ENCODE results near the gene RPL6. TPM values are rescaled to one million over a fixed set of nuclear protein-coding genes. Genes with fewer than 3 reads are reported as not detected.

The RPL6 gene
- total and polyA plus RNA-seq, 2 experiments from 2014 or later = 1,413 to 1,715 TPM

DNA sequence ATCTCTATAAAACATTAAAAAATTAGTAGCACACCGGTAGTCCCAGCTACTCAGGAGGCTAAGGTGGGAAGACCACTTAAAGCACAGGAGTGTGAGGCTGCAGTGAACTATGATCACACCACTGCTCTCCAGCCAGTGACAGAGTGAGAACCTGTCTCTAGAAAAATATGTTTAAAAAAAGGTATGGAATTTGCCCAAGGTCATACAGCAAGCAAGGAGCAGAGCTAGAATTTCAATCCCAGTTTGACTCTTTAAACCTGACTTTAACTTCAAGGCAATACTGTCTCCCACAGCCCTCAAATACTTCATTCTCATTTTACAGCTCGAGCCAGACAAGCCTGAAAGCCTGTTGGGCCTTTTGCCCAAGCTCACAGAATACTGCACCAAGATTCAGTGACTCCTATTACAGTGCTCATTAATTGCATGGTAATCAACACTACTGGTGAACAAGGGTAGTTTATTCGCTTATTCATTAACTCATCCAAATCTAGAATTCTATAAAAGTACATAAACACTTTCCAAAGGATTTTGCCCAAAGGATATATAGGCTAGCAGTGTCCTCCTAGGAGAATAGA lies 35.2 kb downstream of the RPL6 start:
- Mint-ChIP-seq H3K4me3 (no peak overlapping the region), H3K27ac (no peak overlapping the region), H3K4me1 (peaks cover 4% of the 10 kb centered on the region; the same call in 2 of the 3 replicates), H3K27me3 (ENCODE audit: insufficient read depth, low read depth, poor library complexity) (peaks cover 8% of the 10 kb centered on the region), H3K9me3 (no peaks in the 10 kb centered on the region), H3K36me3 (ENCODE audit: low read depth) (no peaks in the 10 kb centered on the region)
- Histone ChIP-seq H3K4me2 (no peak overlapping the region), H3K9me2 (ENCODE audit: insufficient read depth) (no peaks in the 10 kb centered on the region), H3K79me2 (replicated peaks; ENCODE audit: insufficient read depth) (peaks cover 100% of the 10 kb centered on the region), H2AFZ (no peak overlapping the region), H3K4me3 (no peak overlapping the region), H3K27ac (ENCODE audit: low read depth) (no peak overlapping the region), H4K20me1 (replicated peaks; ENCODE audit: insufficient read depth) (peaks cover 19% of the 10 kb centered on the region; the same call in 1 of the 2 replicates), H3K36me3 (ENCODE audit: insufficient read depth) (no peaks in the 10 kb centered on the region), H3K27me3 (ENCODE audit: insufficient read depth) (no peaks in the 10 kb centered on the region), H3K4me1 (ENCODE audit: insufficient read depth) (no peaks in the 10 kb centered on the region), H3F3A (replicated peaks; ENCODE audit: low read depth) (no peaks in the 10 kb centered on the region)
- DNase-seq (ENCODE audit: low spot score) (no peak), ATAC-seq (no peak)
- TF ChIP-seq REST (IDR thresholded peaks at IDR 0.05; ENCODE audit: unreplicated experiment) (no peak), NANOG (IDR thresholded peaks at IDR 0.05; ENCODE audit: borderline replicate concordance) (no peak), JUNB (IDR thresholded peaks at IDR 0.05; ENCODE audit: unreplicated experiment) (no peak), POLR2AphosphoS5 (IDR thresholded peaks at IDR 0.05; ENCODE audit: low read depth) (no peak), EZH2phosphoT487 (IDR thresholded peaks at IDR 0.05; ENCODE audit: unreplicated experiment) (no peak), CREB1 (CRISPR knock-in tag; IDR thresholded peaks at IDR 0.05; ENCODE audit: low read depth) (no peak), STAT1 (IDR thresholded peaks at IDR 0.05; ENCODE audit: unreplicated experiment) (no peak), CTCF (conservative IDR thresholded peaks at IDR 0.05; ENCODE audit: low read depth in 2 of 2) (no peak), ZNF114 (CRISPR knock-in tag; IDR thresholded peaks at IDR 0.05) (no peak), ZNF331 (CRISPR knock-in tag; IDR thresholded peaks at IDR 0.05; ENCODE audit: low read depth) (no peak)
- TF ChIP-seq, protein P1, sequence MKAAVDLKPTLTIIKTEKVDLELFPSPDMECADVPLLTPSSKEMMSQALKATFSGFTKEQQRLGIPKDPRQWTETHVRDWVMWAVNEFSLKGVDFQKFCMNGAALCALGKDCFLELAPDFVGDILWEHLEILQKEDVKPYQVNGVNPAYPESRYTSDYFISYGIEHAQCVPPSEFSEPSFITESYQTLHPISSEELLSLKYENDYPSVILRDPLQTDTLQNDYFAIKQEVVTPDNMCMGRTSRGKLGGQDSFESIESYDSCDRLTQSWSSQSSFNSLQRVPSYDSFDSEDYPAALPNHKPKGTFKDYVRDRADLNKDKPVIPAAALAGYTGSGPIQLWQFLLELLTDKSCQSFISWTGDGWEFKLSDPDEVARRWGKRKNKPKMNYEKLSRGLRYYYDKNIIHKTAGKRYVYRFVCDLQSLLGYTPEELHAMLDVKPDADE (IDR thresholded peaks at IDR 0.05) = no peak

Measured in GM23338 (cell line).